IMR-90 (cell line): ENCODE measurements around the gene SLC25A38. TPM values are rescaled to one million over a fixed set of nuclear protein-coding genes. Genes with fewer than 3 reads are reported as not detected.

ENCODE experiments used
- ATAC-seq: fragments of 200-7000 bp; cut with Tn5 transposase; 2 replicates; pipeline ENCODE4 v1.9.1; 2020; ENCODE audit warnings: low read depth, mild to moderate bottlenecking, moderate library complexity
- BruUV-seq: library from RNA; stranded (reverse); fragments of 400-500 nt; replicated peaks from 2 replicates; lab custom pipeline; 2021; lab: Mats Ljungman, UMichigan
- CTCF ChIA-PET: fragments of 300-600 bp; formaldehyde crosslinking; extraction: SDS; loops from one replicate; lab custom pipeline; 2021; ENCODE audit warnings: antibody characterized with exemption; lab: Yijun Ruan, JAX
- POLR2A ChIA-PET: fragments of 300-600 bp; sonication (Branson Sonifier 250); formaldehyde crosslinking; loops from one replicate; lab custom pipeline; 2022; ENCODE audit warnings: antibody characterized with exemption; ENCODE audit not compliant: unreplicated experiment; lab: Charles Lee
- DNase-seq: peaks from one replicate; pipeline ENCODE4 v3.0.0; 2013
- H2AFZ ChIP-seq: replicated peaks from 2 replicates; pipeline ENCODE3; 2013; ENCODE audit warnings: low read length, mild to moderate bottlenecking; ENCODE audit not compliant: poor library complexity
- H2AK5ac ChIP-seq: 2 replicates; pipeline ENCODE4 v1.6.1; 2013; ENCODE audit warnings: low read depth, low read length, inconsistent platforms
- H2AK9ac ChIP-seq: replicated peaks from 2 replicates; pipeline ENCODE3; 2013; ENCODE audit warnings: mild to moderate bottlenecking, low read depth, low read length, moderate library complexity; ENCODE audit not compliant: poor library complexity
- H2BK120ac ChIP-seq: 2 replicates; pipeline ENCODE4 v1.6.1; 2013; ENCODE audit warnings: low read depth, low read length, inconsistent platforms
- H2BK15ac ChIP-seq: 3 replicates; pipeline ENCODE4 v1.6.1; 2013; ENCODE audit warnings: low read depth, low read length, inconsistent platforms
- H2BK20ac ChIP-seq: 2 replicates; pipeline ENCODE4 v1.6.1; 2013; ENCODE audit warnings: low read depth, mild to moderate bottlenecking, inconsistent platforms, low read length, moderate library complexity
- H2BK5ac ChIP-seq: 2 replicates; pipeline ENCODE4 v1.6.1; 2013; ENCODE audit warnings: mild to moderate bottlenecking, low read depth, low read length, inconsistent platforms; ENCODE audit not compliant: poor library complexity, severe bottlenecking
- H3K14ac ChIP-seq: replicated peaks from 2 replicates; pipeline ENCODE4 v1.6.1; 2013; ENCODE audit warnings: low read depth, low read length, inconsistent platforms
- H3K18ac ChIP-seq: 2 replicates; pipeline ENCODE4 v1.6.1; 2013; ENCODE audit warnings: low read depth, low read length, control low read depth
- H3K23ac ChIP-seq: 2 replicates; pipeline ENCODE4 v1.6.1; 2013; ENCODE audit warnings: low read depth, low read length, inconsistent platforms
- H3K27ac ChIP-seq: 2 replicates; pipeline ENCODE4 v1.5.1; 2013; ENCODE audit warnings: mild to moderate bottlenecking, control low read depth, low read length; ENCODE audit not compliant: insufficient read depth
- H3K27me3 ChIP-seq: 2 replicates; pipeline ENCODE4 v1.6.1; 2013; ENCODE audit warnings: low read length; ENCODE audit not compliant: control insufficient read depth, insufficient read depth
- H3K36me3 ChIP-seq: 2 replicates; pipeline ENCODE4 v1.6.1; 2013; ENCODE audit warnings: low read length, mixed read lengths; ENCODE audit not compliant: control insufficient read depth, insufficient read depth
- H3K4ac ChIP-seq: 2 replicates; pipeline ENCODE4 v1.6.1; 2013; ENCODE audit warnings: low read depth, low read length, inconsistent platforms
- H3K4me1 ChIP-seq: 2 replicates; pipeline ENCODE4 v1.6.1; 2013; ENCODE audit warnings: low read length, mixed read lengths; ENCODE audit not compliant: control insufficient read depth, insufficient read depth
- H3K4me2 ChIP-seq: 2 replicates; pipeline ENCODE4 v1.6.1; 2013; ENCODE audit warnings: low read depth, mild to moderate bottlenecking, control low read depth, low read length, moderate library complexity
- H3K4me3 ChIP-seq: 2 replicates; pipeline ENCODE4 v1.5.1; 2013; ENCODE audit warnings: low read depth, mild to moderate bottlenecking, control low read depth, low read length, moderate library complexity; ENCODE audit not compliant: insufficient read depth
- H3K56ac ChIP-seq: 2 replicates; pipeline ENCODE4 v1.6.1; 2013; ENCODE audit warnings: low read length, inconsistent platforms; ENCODE audit not compliant: insufficient read depth; ENCODE audit errors: extremely low read depth
- H3K79me1 ChIP-seq, 2 experiments: 2 replicates each; pipeline ENCODE4 v1.6.1; 2013; ENCODE audit warnings: low read length in 2 of 2, inconsistent platforms in 1 of 2, low read depth in 1 of 2
- H3K9ac ChIP-seq: 2 replicates; pipeline ENCODE4 v1.6.1; 2013; ENCODE audit warnings: low read depth, low read length, control low read depth
- H3K9me1 ChIP-seq: 2 replicates; pipeline ENCODE4 v1.6.1; 2013; ENCODE audit warnings: low read length, inconsistent platforms; ENCODE audit not compliant: insufficient read depth
- H3K9me3 ChIP-seq: 2 replicates; pipeline ENCODE4 v1.6.1; 2013; ENCODE audit warnings: low read length; ENCODE audit not compliant: control insufficient read depth, insufficient read depth
- H4K20me1 ChIP-seq: 2 replicates; pipeline ENCODE4 v1.6.1; 2013; ENCODE audit warnings: low read length, inconsistent platforms; ENCODE audit not compliant: insufficient read depth
- H4K5ac ChIP-seq: 2 replicates; pipeline ENCODE4 v1.6.1; 2013; ENCODE audit warnings: mild to moderate bottlenecking, low read depth, low read length, control low read depth
- H4K8ac ChIP-seq, 2 experiments: 2 replicates each; pipeline ENCODE4 v1.6.1; 2013; ENCODE audit warnings: low read depth in 2 of 2, low read length in 2 of 2, control low read depth in 1 of 2, inconsistent platforms in 1 of 2
- H4K91ac ChIP-seq: 2 replicates; pipeline ENCODE4 v1.6.1; 2013; ENCODE audit warnings: low read depth, low read length, inconsistent platforms; ENCODE audit not compliant: insufficient read depth
- BHLHE40 ChIP-seq: fragments of 150-350 bp; IDR thresholded peaks from 2 replicates; pipeline ENCODE4 v1.6.1; 2016; ENCODE audit warnings: mild to moderate bottlenecking, low read depth, low read length
- CEBPB ChIP-seq: IDR thresholded peaks from 2 replicates; pipeline ENCODE4 v1.6.1; 2012; ENCODE audit warnings: low read depth, low read length, improper control_type of control experiment
- CHD1 ChIP-seq: IDR thresholded peaks from 2 replicates; pipeline ENCODE4 v1.6.1; 2012; ENCODE audit warnings: low read depth, low read length, improper control_type of control experiment
- CTCF ChIP-seq: conservative IDR thresholded peaks from 2 replicates; pipeline ENCODE4 v1.5.1; 2012; ENCODE audit warnings: mild to moderate bottlenecking, low read depth, low read length, improper control_type of control experiment
- ELK1 ChIP-seq: fragments of 150-350 bp; IDR thresholded peaks from 2 replicates; pipeline ENCODE4 v1.6.1; 2016; ENCODE audit warnings: low read depth, mild to moderate bottlenecking, low read length, moderate library complexity, borderline replicate concordance
- MAFK ChIP-seq: IDR thresholded peaks from 2 replicates; pipeline ENCODE4 v1.6.1; 2012; ENCODE audit warnings: low read depth, low read length, improper control_type of control experiment
- MAZ ChIP-seq: IDR thresholded peaks from 2 replicates; pipeline ENCODE4 v1.6.1; 2012; ENCODE audit warnings: low read depth, mild to moderate bottlenecking, low read length, improper control_type of control experiment, moderate library complexity, borderline replicate concordance
- RAD21 ChIP-seq: IDR thresholded peaks from 2 replicates; pipeline ENCODE4 v1.6.1; 2012; ENCODE audit warnings: low read length, improper control_type of control experiment
- RCOR1 ChIP-seq: IDR thresholded peaks from 2 replicates; pipeline ENCODE4 v1.6.1; 2012; ENCODE audit warnings: mild to moderate bottlenecking, low read length, improper control_type of control experiment; ENCODE audit not compliant: insufficient replicate concordance
- SMC3 ChIP-seq: fragments of 150-350 bp; IDR thresholded peaks from 2 replicates; pipeline ENCODE4 v1.6.1; 2016; ENCODE audit warnings: low read depth, mild to moderate bottlenecking, antibody characterized with exemption, low read length, moderate library complexity
- USF2 ChIP-seq: fragments of 150-350 bp; IDR thresholded peaks from 2 replicates; pipeline ENCODE4 v1.6.1; 2017; ENCODE audit warnings: mild to moderate bottlenecking, antibody characterized with exemption, low read length, low read depth
- WGBS, 2 experiments: methylation state at CpG; one replicate each; pipeline versions ENCODE4 v1.1.5 to v1.1.7; 2013; ENCODE audit warnings: missing lambda C conversion rate in 2 of 2; ENCODE audit not compliant: insufficient read length in 1 of 2; ENCODE audit errors: extremely low coverage in 2 of 2; 5-methylcytosine and 5-hydroxymethylcytosine counted together
- dilution Hi-C: fragments of 300-500 bp; cut with HindIII; formaldehyde crosslinking; loops from one replicate; pipeline ENCODE4 v1.14.3; 2018; ENCODE audit warnings: low sequenced_read_pairs; ENCODE audit not compliant: unreplicated experiment
- in situ Hi-C: fragments of 300-500 bp; cut with MboI; formaldehyde crosslinking; loops from 3 replicates; pipeline ENCODE4 v1.14.3; 2019; ENCODE audit warnings: low sequenced_read_pairs, inconsistent platforms, mixed read lengths
- intact Hi-C: fragments of 100-400 bp; cut with micrococcal nuclease; formaldehyde crosslinking; loops from 2 replicates; pipeline ENCODE4 v1.10.0; 2022
- polyA plus RNA-seq, 3 experiments: library from polyadenylated mRNA; depleted of rRNA; stranded (reverse); fragments of >200 nt; gene quantifications; 2 replicates each; pipeline ENCODE4 v1.2.3, GENCODE V29; 2012; ENCODE audit warnings: low replicate concordance in 1 of 3
- total RNA-seq: library from RNA; depleted of rRNA; stranded (reverse); fragments of >200 nt; gene quantifications from 2 replicates; pipeline ENCODE4 v1.2.3, GENCODE V29; 2012

SLC25A38 gene
- total and polyA plus RNA-seq, 2 of the 4 experiments (the other 2 are of a cell fraction): 17.4 to 22.6 TPM

- Histone ChIP-seq H4K20me1 (no peaks in the 10 kb centered on the region), H3K4me3 (no peak overlapping the region), H3K9ac (no peak overlapping the region), H3K9me3 (no peaks in the 10 kb centered on the region), H4K5ac (no peak overlapping the region), H3K27ac (no peak overlapping the region), H3K79me1 (no peaks in the 10 kb centered on the region), H3K4me1 (no peaks in the 10 kb centered on the region), H3K14ac (no peak overlapping the region), H2AK9ac (no peak overlapping the region), H2BK15ac (no peak overlapping the region), H3K18ac (no peak overlapping the region), H2AK5ac (no peak overlapping the region), H3K4ac (no peak overlapping the region), H2BK120ac (no peak overlapping the region), H3K27me3 (peaks cover 6% of the 10 kb centered on the region; the same call in 1 of the 2 replicates), H3K4me2 (no peak overlapping the region), H4K8ac (no peak overlapping the region), H3K23ac (no peak overlapping the region), H3K56ac (no peak overlapping the region), H2BK20ac (no peak overlapping the region), H2AFZ (no peak overlapping the region), H2BK5ac (no peak overlapping the region), H4K91ac (no peak overlapping the region), H3K36me3 (no peaks in the 10 kb centered on the region), H3K9me1 (no peaks in the 10 kb centered on the region)
- intact Hi-C loops (loop anchor here (5.0 kb wide), 1 partner anchor 871 kb away; no protein-coding TSS in a partner anchor), in situ Hi-C loops (loop anchor here (5.0 kb wide), 1 partner anchor 56 kb away; no protein-coding TSS in a partner anchor), dilution Hi-C loops (no loop called here)
- ChIA-PET CTCF (no interaction called here), POLR2A (no interaction called here)
- TF ChIP-seq CTCF (no peak), CHD1 (no peak), CEBPB (no peak), MAFK (no peak), USF2 (no peak), RAD21 (no peak), MAZ (no peak), RCOR1 (no peak), SMC3 (no peak), ELK1 (no peak), BHLHE40 (no peak)
- BruUV-seq: no TSS peak
- no CpG with 5 or more reads among the region's 2 CpGs for WGBS, 2 experiments
- ATAC-seq: no peak
- DNase-seq: no peak
Measured at GRCh38 chr3:39446444-39446843, 63.3 kb downstream of the SLC25A38 start.
